Measurements from ENCODE around the gene CROCC2.
A peak's percentile ranks its signal among the peaks of the same experiment; 100 is the strongest.

Gene CROCC2

GRCh38 chr2:240876035-240876474 is 30.1 kb upstream of the CROCC2 start:
- DNase-seq, result no peak

GRCh38 chr2:240876475-240877251 is 29.5 kb upstream of the CROCC2 start:
- no peak for DNase-seq

- DNase-seq, result no peak
Observed at GRCh38 chr2:240877460-240878340, 28.4 kb upstream of the CROCC2 start.

- no peak for DNase-seq
Observed at GRCh38 chr2:240878341-240878936, 27.7 kb upstream of the CROCC2 start.

- DNase-seq, result no peak
Observed at GRCh38 chr2:240879105-240879504, 27.0 kb upstream of the CROCC2 start.

GRCh38 chr2:240881913-240882312 is 24.2 kb upstream of the CROCC2 start:
- peak in 1 of 2 experiments; percentile 52 for DNase-seq

GRCh38 chr2:240884221-240884620 is 21.9 kb upstream of the CROCC2 start:
- no peak for DNase-seq

GRCh38 chr2:240884745-240885144 is 21.4 kb upstream of the CROCC2 start:
- no peak for DNase-seq

- DNase-seq, result peak in 1 of 2 experiments; percentile 16
Observed at GRCh38 chr2:240885566-240885965, 20.6 kb upstream of the CROCC2 start.

GRCh38 chr2:240886023-240886565 is 20.0 kb upstream of the CROCC2 start:
- no peak for DNase-seq

GRCh38 chr2:240886678-240887609 is 19.2 kb upstream of the CROCC2 start:
- DNase-seq, result no peak

GRCh38 chr2:240887631-240888030 is 18.5 kb upstream of the CROCC2 start:
- DNase-seq, result no peak

- DNase-seq, result no peak
Observed at GRCh38 chr2:240888130-240888889, 17.8 kb upstream of the CROCC2 start.

GRCh38 chr2:240888890-240889573 is 17.1 kb upstream of the CROCC2 start:
- DNase-seq, result no peak

GRCh38 chr2:240889601-240890560 is 16.3 kb upstream of the CROCC2 start:
- no peak for DNase-seq

- DNase-seq, result no peak
Observed at GRCh38 chr2:240890691-240891090, 15.4 kb upstream of the CROCC2 start.

GRCh38 chr2:240891492-240892340 is 14.4 kb upstream of the CROCC2 start:
- DNase-seq, result no peak

- no peak for DNase-seq
Observed at GRCh38 chr2:240892356-240892755, 13.8 kb upstream of the CROCC2 start.
